Activated B cell treated with CpG ODN at 0.5 μM for 24 hours (primary cell): Measurements from ENCODE around the gene NTHL1. TPM values are rescaled to one million over a fixed set of nuclear protein-coding genes. Genes with fewer than 3 reads are reported as not detected.

Experiments used
- ATAC-seq: fragments of 200-7000 bp; cut with Tn5 transposase; one replicate; pipeline ENCODE4 v1.10.0; 2021; ENCODE audit warnings: low read depth, mild to moderate bottlenecking, moderate library complexity
- CTCF ChIA-PET: fragments of 350-600 bp; sonication (Branson Sonifier 250); formaldehyde crosslinking; loops from one replicate; lab custom pipeline; 2021; ENCODE audit warnings: antibody characterized with exemption; lab: Charles Lee
- POLR2A ChIA-PET: fragments of 350-600 bp; sonication (Branson Sonifier 250); formaldehyde crosslinking; loops from one replicate; lab custom pipeline; 2021; ENCODE audit warnings: antibody characterized with exemption; lab: Charles Lee
- DNase-seq: peaks from one replicate; pipeline ENCODE4 v3.0.0; 2022
- H3K27ac Mint-ChIP-seq: one replicate; pipeline ENCODE4 v1.8.0; 2020; ENCODE audit warnings: mixed read lengths
- H3K27me3 Mint-ChIP-seq: one replicate; pipeline ENCODE4 v1.8.0; 2021; ENCODE audit warnings: mixed read lengths
- H3K36me3 Mint-ChIP-seq: one replicate; pipeline ENCODE4 v1.8.0; 2021; ENCODE audit warnings: low read depth, mixed read lengths
- H3K4me1 Mint-ChIP-seq: one replicate; pipeline ENCODE4 v1.8.0; 2021; ENCODE audit warnings: mixed read lengths
- H3K4me3 Mint-ChIP-seq: one replicate; pipeline ENCODE4 v1.8.0; 2020; ENCODE audit warnings: mild to moderate bottlenecking, mixed read lengths
- H3K9me3 Mint-ChIP-seq: one replicate; pipeline ENCODE4 v1.8.0; 2020; ENCODE audit warnings: mixed read lengths
- intact Hi-C: fragments of 100-400 bp; cut with micrococcal nuclease; formaldehyde crosslinking; loops from one replicate; pipeline ENCODE4 v1.15.1; 2024
- total RNA-seq: library from RNA; stranded (reverse); gene quantifications from 2 replicates; pipeline ENCODE4 v1.2.3, GENCODE V29; 2022
- TF ChIP-seq, protein P1 (sequence below): fragments of 200-600 bp; IDR thresholded peaks from one replicate; pipeline ENCODE4 v1.8.0; 2022; ENCODE audit warnings: antibody characterized with exemption, mild to moderate bottlenecking

Gene NTHL1
- total RNA-seq, 1 donor from 2014 or later, result 10.5 TPM

DNA sequence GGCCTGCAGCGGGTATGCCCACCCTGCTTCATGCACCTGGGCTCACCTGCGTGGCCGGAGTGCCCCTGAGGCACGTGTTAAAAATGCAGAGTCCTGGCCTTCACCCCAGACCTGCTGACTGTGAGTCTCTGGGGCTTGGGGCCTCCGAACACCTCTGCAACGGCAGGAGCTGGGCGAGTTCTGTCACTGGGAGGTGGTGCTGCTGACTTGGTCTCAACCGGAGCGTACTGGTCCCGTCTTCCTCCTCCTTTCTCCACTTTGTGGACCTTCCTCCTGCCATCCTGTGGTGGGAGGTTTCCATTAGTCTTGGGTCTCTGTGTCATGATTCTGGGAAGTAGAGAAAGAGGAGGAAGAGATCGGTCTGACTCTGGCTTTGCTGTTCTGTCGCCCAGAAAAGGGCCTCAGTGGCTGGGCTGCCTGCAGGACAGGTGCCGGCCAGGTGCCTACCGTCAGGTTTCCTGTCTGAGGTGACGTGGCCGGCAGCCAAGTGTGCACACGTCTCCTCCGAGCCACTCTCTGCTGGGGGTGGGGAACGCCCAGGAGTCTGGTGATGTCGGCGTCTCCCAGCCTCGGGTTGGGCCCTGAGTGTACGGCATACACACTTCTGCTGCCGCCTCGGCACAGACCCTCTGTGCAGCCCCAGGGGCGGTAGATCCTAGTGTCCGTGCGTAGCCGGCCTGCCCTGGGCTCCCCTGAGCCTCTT is 7.1 kb upstream of the NTHL1 start:
- ChIA-PET CTCF (no interaction called here), POLR2A (no interaction called here)
- Mint-ChIP-seq H3K4me1 (no peaks in the 10 kb centered on the region), H3K27me3 (no peaks in the 10 kb centered on the region), H3K9me3 (no peaks in the 10 kb centered on the region), H3K27ac (no peak overlapping the region), H3K36me3 (peaks cover 62% of the 10 kb centered on the region), H3K4me3 (no peak overlapping the region)
- intact Hi-C loops, result no loop called here
- no peak for DNase-seq
- TF ChIP-seq, protein P1, sequence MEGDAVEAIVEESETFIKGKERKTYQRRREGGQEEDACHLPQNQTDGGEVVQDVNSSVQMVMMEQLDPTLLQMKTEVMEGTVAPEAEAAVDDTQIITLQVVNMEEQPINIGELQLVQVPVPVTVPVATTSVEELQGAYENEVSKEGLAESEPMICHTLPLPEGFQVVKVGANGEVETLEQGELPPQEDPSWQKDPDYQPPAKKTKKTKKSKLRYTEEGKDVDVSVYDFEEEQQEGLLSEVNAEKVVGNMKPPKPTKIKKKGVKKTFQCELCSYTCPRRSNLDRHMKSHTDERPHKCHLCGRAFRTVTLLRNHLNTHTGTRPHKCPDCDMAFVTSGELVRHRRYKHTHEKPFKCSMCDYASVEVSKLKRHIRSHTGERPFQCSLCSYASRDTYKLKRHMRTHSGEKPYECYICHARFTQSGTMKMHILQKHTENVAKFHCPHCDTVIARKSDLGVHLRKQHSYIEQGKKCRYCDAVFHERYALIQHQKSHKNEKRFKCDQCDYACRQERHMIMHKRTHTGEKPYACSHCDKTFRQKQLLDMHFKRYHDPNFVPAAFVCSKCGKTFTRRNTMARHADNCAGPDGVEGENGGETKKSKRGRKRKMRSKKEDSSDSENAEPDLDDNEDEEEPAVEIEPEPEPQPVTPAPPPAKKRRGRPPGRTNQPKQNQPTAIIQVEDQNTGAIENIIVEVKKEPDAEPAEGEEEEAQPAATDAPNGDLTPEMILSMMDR, result no peak
- ATAC-seq, result no peak

DNA sequence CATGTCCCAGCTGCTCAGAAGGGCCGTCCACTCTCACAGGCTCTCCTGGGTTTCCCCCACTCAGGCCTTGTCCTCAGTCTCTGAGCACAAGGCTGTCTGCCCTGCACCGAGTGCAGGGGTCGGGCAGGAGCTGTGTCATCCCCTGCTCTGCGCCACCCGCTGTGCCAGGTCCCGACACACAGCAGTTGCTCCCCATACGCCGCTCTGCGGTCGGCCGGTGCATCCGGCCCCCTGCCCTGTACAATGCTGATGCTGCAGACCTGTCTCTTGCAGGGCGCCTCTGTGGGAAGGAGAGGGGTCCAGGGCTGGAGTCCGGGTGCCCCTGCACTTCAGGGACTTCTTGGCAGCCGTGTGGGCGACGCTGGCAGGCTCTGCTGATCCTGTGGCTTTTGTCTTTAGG is 6.3 kb upstream of the NTHL1 start:
- DNase-seq (no peak), ATAC-seq (no peak)
- ChIA-PET POLR2A (no interaction called here), CTCF (no interaction called here)
- Mint-ChIP-seq H3K27me3 (no peaks in the 10 kb centered on the region), H3K27ac (no peak overlapping the region), H3K36me3 (peaks cover 62% of the 10 kb centered on the region), H3K4me1 (peaks cover 3% of the 10 kb centered on the region), H3K9me3 (no peaks in the 10 kb centered on the region), H3K4me3 (no peak overlapping the region)
- TF ChIP-seq, protein P1, result no peak
- intact Hi-C loops, result no loop called here

DNA sequence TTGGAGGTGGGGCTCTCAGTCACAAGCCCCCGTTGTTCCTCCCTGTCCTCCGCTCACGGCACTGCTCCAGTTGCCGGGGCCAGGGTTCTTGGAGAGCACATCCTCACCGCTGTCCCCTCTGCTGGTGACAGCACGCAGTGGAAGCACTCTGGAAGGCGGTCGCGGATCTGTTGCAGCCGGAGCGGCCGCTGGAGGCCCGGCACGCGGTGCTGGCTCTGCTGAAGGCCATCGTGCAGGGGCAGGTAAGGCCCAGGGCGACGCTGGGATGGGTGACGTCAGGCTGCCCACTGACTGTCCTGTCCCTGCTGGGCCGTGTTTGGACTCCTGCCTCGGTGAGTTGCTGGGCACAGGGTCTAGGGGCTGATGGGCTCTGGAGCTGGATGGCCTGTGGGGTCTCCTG is 5.6 kb upstream of the NTHL1 start:
- Mint-ChIP-seq H3K4me3 (no peak overlapping the region), H3K27ac (no peak overlapping the region), H3K36me3 (peaks cover 57% of the 10 kb centered on the region), H3K27me3 (no peaks in the 10 kb centered on the region), H3K9me3 (no peaks in the 10 kb centered on the region), H3K4me1 (peaks cover 10% of the 10 kb centered on the region)
- TF ChIP-seq, protein P1, result no peak
- POLR2A ChIA-PET, result no interaction called here
- intact Hi-C loops, result no loop called here
- ATAC-seq (no peak), DNase-seq (no peak)
- CTCF ChIA-PET, result no interaction called here

DNA sequence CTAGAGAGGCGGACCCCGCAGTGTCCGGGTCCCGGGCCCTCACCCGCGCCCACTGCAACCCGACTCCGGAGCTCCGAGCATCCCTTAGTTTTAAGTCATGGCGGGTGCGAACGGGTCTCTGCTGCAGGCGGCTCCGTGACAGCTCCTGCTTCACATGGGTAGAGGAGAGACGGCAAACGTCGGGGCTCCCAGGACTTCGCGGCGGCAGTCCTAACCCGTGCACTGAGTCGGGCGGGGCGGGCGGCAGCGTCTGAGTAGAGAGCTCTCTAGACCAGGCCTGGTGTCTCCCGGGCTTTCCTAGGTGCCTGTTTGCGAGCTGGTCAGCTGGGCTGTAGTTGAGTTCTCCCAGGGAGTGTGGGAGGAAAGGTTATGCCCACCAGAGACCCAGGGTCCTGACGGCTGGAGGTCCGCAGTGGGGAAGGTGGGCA is 496 bp upstream of the NTHL1 start:
- POLR2A ChIA-PET, result interaction anchor here (0.6 to 1.9 kb wide), 12 partner anchors 15 to 484 kb away, joined by 3 to 30 read pairs (median 4); partner anchors contain the start of genes MLST8, NHERF2, RPS2 and TRAF7
- Mint-ChIP-seq H3K27ac (peak overlapping the region; percentile 66), H3K36me3 (peaks cover 24% of the 10 kb centered on the region), H3K4me3 (peak overlapping the region; percentile 89), H3K27me3 (no peaks in the 10 kb centered on the region), H3K4me1 (peaks cover 24% of the 10 kb centered on the region), H3K9me3 (no peaks in the 10 kb centered on the region)
- DNase-seq (no peak), ATAC-seq (no peak)
- intact Hi-C loops, result loop anchor here (5.0 kb wide), 1 partner anchor 74 kb away; no protein-coding TSS in a partner anchor
- TF ChIP-seq, protein P1, result no peak
- CTCF ChIA-PET, result interaction anchor here (0.7 to 1.2 kb wide), 2 partner anchors 44 to 91 kb away, joined by 4 to 5 read pairs; no protein-coding TSS in a partner anchor

DNA sequence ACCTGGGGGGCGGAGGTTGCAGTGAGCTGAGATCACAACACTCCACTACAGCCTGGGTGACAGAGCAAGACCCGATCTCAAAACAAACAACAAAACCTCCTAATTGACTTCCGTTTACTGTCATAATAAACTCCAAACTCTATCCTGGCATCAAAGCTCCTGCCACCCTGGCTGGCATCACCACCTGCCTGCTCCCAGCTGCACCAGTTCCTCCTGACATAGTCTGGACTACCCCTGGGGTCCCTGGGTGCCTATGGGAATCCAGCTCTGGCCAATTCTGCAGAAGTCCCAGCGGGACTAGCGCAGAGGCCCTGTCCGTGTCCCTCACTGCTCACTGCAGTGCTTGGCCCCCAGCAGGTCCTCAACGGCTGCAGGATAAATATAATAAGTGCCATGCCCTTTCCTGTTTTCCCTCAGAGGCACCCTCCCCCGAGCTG is 723 bp downstream of the NTHL1 start:
- DNase-seq, result no peak
- TF ChIP-seq, protein P1, result no peak
- Mint-ChIP-seq H3K36me3 (peaks cover 14% of the 10 kb centered on the region), H3K9me3 (no peaks in the 10 kb centered on the region), H3K27me3 (no peaks in the 10 kb centered on the region), H3K4me1 (peaks cover 24% of the 10 kb centered on the region), H3K4me3 (peak overlapping the region; percentile 89), H3K27ac (no peak overlapping the region)
- CTCF ChIA-PET, result interaction anchor here (1.2 kb wide), 2 partner anchors 43 to 94 kb away, joined by 3 to 5 read pairs; no protein-coding TSS in a partner anchor
- ATAC-seq, result no peak
- intact Hi-C loops, result loop anchor here (1.0 to 5.0 kb wide), 5 partner anchors 24 to 158 kb away; partner anchors contain the start of genes MLST8, NDUFB10 and ZNF598
- POLR2A ChIA-PET, result interaction anchor here (0.6 to 1.9 kb wide), 7 partner anchors 10 to 159 kb away, joined by 3 to 30 read pairs (median 4); partner anchors contain the start of genes MLST8, RPS2 and TRAF7
